HG03280 (cell line): ENCODE measurements around the gene SYT15.

Source experiments
- ATAC-seq: cut with Tn5 transposase; IDR thresholded peaks from one replicate; pipeline ENCODE4 v1.9.1; 2021; ENCODE audit warnings: mild to moderate bottlenecking, moderate library complexity; ENCODE audit not compliant: unreplicated experiment

SYT15 gene

DNA sequence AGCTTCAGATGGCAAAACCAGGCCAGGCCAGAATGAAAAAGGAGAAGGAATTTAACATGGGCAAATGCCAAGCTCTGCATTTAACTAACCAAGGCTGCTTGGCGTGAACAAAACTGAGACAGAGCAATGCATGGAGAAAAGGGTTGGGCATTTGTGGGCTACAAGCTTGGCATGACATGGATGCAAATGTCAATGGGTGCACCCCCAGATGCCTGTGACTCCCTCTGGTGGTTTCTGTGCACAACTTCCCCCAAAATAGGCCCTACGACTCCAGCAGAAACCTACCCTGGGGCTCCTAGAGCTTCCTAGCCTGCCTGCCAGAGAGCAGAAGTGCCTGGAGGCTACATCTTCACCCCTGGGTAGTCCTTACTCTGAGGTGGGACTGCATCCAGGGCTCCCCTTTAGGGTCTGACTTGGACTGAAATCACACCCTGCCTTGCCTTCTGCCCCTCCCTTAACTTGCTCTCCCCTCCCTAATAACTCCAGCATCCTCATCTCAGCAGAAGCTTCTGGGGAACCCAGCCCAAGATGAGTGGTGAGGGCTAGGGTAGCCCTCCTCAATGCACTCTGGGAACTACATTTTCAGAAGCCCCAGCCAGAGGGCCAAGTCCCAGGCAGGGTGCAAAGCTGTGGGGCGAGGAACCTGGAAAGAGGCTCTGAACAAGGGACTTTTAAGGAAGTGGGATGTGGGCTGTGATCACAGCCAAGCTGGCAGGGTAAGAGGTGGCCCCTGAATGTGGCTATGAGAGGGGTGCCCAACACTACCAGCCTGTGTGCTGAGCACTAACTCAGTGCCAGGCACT is 33.7 kb upstream of the SYT15 start:
- ATAC-seq: no peak

DNA sequence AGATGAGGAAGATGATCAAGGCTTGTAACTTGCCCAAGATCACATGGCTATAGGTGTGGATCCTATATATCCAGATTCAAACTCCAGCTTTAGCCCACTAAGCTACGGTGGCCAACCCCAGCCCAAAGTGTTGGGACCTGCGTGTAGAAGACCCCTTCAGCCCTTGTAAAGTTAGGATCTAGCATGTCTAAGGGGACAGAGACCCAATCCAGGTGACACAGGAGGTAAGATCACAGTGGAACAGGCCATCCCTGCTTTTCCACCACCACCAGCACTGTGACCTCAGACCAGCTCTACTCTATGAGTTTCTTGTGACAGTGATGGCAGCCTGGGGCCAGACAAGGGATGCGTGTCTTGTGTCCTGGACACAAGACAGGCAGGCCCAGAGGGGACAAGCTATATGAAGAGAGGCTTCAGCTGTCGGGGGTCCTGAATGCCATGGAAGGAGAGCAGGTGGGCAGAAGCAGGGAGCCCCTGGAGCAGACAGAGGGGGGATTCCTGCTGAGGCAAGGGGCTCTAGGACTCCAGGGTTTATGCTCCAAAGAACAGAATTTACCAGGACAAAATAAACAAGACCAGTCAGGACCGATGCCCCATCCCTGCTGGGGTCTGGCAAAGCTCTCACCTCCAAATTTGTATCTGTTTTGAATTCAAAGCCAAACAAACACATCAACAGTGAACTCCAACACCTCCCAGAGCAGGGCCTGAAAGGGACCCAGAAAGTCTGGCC is 32.9 kb upstream of the SYT15 start:
- no peak for ATAC-seq

DNA sequence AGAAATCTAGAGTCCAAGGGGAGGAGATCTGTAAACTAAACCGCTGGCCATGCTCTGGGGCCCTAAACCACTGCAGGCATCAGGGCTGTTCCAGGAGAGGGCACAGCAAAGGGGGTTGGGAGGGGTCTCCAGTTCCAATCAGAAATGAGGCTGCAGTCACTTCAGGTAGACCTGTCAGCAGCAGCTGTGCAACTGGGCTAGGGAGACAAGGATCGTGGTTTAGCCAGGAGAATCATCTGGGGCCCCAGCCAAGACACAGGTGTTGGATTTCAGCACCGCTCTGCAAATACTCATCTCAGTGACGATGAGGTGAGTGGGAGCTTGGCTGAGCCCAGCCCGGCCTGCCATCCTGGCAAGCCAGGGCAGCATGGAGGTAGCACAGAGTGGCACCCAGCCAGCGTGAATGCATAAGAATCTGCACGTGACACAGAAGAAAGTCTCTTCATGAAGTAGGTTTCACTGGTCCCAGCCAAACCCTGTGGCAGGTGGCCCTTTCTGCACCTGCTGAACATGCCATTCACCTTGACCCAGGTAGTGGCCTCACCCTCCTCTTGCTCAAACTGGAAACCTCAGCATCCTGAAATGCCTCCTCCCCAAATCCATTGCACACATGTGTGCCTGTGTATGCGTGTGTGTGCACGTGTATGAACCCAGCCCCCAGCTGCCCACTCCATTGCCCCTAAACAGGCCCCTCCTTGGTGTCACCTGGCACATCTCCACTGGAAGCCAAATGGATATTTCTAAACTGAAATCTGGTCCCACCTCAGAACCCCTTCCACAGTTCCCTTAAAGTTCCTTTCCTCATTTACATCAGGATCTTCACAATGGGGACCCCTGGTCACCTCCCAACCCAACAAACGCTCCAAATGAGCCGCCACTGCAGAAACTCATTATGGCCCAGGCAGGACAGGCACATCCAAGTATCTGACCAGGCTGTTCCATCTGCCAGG is 32.1 kb upstream of the SYT15 start:
- ATAC-seq: no peak

DNA sequence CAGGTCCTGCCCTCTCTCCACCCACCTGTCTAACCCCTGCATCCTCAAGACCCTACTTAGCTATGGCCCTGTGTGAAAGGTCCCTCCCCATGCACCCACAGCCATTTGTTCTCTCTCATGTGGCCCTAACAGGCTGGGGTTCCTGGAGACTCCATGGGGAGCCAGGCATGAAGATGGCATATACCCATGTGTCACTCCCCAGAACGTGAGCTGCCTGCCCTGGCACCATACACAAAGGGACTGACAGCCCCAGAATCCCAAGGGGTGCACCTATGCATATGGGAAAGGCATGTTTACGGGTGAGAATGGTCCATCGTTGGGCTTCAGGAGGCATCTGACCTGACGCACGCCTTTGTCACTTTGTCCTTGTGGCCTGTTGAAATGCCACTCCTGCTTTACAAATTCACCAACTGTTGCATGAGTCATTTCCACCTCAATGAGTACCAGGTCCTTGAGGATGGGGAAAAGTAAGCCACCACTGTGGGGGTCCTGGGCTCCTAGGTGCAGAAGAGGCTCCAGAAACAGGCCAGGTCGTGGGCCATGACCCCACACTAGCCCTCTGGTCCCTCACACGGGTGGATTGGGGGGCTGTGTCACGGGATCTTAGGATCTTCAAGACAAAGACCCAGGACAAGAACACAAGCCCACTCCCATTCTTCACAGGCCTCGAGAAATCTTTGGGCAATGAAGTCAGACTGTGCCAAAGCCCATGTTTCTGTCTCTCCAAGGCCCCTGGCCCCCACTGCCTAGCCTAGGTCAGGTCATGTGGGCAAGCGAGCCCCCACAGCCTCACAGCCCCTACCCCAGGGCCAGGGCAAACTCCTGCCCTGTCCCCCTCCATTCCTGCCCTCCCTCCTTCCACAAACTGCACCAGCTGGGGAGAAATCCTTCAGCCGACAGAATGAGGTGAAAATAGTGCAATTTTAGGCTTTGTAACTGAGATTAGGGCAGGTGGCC is 31.1 kb upstream of the SYT15 start:
- no peak for ATAC-seq

DNA sequence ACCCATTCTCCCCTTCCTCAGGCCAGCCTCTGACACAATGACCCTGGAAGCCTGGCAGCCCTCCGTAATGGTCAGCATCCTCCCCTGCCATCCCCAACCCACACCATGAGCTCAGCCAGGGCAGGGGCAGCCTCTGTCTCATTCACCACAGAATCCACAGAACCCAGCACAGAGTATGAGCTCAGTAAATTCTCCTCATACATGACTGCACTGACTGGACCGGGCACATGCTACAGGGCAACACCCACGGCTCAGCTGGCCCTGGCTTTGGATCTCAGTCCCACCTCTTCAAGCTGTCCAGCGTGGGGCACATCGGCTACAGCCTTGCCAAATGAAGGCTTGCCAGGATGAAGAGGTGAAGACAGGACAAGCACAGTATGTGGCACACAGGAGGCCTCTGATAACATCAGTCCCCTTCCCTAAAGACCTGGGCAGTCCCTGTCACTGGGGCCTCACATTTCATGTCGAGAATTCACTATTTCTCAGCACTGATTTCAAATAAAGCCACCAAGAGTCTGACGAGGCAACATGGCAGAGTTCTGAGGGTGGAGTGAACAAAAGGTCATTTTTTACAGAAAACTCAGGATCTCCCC is 30.3 kb upstream of the SYT15 start:
- ATAC-seq: no peak

DNA sequence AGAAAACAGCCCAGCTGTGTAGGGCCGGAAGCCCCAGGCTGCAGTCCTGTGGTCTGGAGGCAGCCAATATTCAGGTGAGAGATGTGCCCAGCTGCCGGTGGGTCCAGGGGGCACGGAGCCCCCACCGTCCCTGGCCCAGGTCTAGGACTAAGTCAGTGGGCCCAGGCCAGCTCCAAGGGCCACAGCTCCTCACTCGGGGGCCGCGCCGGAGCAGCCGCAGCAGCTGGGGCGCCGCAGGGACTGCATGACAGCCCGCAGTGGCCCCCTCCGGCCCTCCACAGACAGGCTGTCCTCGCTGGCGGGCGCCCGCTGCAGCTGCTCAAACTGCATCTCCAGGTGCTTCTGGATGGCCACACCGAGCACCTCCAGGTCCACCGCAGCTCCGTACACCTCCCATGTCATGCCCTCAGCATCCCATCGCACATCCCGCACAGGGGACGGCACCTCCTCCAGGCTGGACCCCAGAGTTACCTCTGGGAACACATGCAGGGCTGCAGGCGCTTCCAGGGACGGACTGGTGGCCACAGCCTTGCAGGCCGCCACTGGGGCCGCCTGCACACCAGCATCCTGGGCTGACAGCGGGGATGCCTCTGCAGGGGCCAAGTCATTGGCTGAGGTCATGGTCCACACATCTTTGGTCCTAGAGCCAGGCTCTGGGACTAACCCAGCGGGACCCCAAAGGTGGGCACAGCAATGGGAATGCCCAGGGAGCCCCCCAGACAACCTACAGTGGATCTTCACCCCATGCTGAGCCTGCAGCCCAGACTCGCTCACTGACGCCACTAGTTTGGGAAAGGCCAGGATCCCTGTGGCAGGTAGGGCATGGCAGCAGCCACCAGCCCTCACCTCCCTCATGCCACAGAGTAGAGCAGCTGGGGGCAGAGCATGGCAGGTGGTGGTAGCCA is 29.5 kb upstream of the SYT15 start:
- no peak for ATAC-seq

DNA sequence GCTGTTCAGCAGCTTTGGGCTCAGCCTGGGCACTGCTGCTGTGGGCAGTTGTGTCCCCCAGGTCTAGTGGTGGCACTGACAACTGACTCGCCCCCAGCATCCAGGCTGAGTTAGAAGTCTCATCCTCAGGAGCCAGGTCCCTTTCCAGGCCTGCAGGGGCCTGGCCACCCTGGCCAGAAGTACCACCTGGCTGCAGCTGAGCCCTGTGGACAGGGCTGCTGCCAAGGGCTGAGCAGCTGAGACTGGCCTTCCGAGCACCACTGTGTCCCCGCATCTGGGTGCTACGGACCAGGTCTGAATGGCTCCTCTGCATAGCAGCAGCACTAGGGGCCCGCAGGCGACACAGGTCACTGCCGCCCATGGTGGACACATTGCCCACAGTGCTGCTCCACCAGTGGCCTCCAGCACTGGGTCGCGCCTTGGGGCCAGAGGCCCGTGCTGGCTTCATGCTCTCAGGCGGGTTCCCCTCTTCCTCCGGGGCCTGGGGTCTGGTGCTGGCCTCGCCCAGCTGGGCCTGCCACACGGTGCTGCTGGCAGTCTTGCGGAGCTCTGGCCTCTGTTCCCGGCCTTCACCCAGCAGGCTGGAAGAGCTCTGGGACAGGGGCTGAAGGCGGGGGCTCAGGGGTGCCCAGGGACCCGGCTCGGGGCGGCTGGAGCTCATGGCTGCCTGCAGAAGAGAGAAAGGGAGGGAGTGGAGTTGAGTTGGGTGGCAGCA is 28.7 kb upstream of the SYT15 start:
- no peak for ATAC-seq

DNA sequence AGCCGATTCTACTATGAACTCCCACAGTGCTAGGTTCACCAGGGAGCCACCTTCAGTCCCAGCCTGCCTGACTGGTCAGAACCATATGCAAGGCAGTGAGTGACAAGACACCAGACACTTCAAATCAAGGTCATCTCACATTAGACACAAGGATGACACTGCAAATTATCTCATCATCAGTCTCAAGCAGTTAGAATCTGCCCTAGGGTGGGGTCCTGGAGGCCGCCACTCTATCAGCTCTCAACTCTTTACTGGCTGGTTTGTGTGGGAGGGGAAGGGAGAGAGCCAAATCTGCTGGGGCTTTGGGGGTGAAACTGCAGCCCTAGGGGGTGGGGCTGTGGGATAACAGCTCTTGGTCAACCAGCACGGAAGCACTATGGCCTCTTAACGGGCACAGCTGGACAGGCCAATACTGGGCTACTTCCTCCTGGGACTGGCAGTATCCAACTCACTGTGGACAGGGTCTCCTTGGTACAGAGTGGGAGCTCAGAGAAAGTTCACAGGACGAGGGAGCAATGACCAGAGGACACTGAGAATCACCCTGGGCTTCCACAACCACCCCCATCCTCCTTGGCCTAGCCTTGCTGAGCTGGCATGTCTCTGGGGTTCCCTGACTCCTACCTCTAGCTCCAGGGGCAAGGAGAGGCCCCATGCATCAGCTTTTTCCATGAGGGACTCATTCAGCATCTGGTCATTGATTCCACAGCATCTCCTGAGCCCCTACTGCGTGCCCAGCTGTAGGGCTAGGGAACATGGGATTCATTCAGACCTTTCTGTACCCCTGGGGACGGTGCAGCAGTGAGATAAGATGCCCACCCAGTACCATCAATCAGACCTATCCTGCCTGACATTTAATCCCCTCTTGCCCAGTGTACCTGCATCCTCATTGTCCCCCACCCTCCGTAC is 27.9 kb upstream of the SYT15 start:
- ATAC-seq: no peak

DNA sequence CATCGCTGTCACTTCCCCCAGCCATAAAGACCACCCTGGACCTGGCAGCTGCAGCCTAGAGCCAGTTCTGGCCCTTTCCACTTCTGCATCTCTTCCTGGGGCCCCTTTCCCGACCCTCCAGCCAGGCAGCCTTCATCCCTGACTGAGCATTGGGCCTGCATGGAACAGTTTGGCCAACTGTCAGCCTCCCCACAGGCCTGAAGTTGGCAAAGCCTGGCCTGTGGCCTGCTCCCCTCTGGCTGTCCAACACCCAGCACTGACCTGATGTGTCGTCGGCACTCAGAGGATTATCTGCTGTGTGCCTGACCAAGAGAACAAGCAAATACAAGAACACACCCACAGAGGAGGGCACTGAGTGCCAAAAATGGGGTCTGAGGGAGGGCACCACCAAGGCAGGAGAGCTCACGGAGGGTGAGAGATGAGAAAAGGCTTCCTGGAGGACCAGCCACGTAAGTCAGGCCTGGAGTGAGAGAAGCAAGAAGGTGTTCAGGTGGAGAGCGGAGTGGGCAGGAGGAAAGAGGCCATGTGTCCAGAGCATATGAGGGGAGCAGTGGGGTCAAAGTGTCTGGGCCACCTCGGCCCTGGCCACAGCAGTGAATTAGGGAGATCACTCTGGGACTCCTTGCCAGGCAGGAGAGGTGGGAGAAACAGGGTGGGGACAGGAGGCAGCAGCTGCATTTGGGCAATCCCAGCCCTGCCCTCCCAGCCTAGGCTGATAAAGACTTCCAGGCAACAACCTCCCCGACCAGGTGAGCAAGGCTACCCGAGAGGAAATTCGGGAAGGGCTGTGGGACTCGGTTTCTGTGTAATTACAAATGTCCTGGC is 27.0 kb upstream of the SYT15 start:
- ATAC-seq: no peak

DNA sequence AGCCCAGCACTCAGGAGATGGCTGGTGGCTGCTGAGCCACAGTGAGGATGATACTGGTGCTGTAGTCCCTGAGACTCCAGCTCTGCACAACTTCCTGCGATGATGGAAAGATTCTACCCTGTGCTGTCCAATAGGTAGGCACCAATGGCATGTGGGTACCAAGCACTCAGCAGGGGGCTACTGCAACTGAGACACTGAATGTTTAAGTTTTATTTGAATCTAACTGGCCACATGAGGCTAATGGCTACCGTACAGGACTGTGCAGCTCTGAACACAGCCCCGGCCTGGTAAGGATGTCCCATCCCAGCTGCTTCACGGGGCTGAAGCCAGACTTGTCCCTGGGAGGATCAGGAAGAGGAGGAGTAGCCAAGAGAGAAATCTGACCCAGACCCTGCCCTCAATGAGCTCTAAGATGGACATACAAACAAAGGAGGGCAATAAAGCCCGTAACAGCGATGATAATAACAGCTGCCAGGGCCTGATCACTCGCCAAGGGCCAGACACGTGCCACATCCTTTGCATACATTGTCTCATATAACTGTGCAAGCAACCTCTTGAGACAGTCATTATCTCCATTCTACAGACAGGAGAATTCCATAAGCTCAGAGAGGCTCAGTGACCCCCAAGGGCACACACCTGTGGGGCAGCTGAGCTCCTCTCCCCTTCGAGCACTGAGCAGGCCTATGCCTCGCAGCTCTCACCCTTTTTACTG is 26.2 kb upstream of the SYT15 start:
- ATAC-seq: no peak

DNA sequence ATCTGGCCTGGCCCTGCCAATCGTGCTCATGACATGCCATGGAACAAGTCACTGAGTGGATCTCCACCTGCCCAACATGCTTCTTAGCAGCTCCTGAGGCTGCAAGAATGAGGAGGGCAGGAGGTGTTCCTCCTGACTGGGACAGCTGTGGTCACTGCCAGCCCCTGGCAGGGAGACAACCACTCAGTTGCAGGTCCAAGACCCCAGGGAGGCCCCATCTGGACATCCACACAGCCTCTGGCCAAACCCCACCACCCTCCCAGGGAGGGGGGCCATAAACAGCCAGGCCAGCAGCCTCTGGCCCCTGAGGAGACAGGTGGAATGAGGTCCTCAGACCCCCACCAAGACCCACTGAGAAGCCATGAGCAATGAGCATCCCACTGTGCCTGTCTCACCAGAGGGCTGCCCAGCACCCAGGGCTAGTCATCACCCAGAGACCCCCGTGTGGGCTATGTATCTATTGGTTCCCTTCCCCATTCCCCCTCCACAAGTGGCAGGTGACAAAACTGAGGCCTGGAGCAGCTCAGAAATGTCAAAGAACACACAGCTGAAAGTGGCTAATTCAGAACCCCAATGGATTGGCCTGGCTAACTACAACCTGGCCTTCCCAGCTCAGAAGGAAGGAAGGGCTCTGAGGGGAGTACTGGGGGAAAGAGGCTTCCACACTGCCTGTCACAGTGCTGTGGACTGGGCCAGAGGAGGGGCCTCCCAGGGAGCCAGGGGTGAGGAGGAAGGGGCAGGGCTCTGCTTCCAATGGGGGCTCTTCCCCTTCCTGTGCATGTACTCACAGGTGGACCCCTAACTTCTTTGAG is 25.5 kb upstream of the SYT15 start:
- ATAC-seq: no peak

DNA sequence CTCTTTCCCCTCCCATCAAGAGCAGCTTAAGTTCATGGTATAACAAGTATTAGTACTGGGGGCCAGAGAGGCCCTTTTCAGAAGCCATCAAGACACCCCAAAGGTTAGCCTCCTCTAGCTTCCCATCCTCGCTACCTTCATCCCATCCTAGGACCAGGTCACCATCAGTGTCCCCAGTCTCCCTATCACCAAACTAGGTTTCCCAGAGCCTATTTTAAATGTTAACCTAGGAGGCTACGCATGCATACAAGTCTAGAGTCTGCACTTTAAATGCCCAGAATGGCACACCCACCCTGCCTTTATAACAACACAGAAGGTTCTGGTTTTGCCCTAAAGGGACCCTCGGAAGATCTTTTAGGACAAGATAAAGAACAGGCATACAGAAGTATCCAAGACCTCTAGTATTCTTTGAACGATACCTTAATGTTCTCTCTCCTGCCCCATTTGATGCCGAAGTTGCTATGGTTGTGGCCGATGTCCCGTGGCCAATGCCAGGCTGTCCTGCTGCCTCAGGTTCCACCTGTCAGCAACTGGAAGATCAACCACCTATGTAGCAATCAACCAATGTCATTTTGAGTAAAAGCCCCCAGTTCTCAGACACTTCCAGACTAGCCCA is 24.7 kb upstream of the SYT15 start:
- no peak for ATAC-seq

DNA sequence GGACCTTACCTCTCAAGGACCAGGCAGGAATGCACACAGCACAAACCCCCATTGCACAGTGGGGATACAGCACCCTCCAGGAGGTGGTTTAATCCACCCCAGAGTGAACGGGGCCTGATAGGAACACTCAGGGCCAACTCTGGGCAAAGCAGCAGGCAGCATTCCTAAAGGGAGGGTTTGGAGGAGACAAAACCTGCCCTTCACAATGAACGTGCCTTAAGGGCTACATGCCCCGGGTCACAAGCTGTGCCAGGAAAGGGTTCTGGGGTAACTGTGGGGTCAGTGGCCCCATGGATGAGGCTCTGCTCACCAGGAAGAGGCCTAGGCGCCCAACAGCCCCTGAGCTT is 23.6 kb upstream of the SYT15 start:
- ATAC-seq: no peak

DNA sequence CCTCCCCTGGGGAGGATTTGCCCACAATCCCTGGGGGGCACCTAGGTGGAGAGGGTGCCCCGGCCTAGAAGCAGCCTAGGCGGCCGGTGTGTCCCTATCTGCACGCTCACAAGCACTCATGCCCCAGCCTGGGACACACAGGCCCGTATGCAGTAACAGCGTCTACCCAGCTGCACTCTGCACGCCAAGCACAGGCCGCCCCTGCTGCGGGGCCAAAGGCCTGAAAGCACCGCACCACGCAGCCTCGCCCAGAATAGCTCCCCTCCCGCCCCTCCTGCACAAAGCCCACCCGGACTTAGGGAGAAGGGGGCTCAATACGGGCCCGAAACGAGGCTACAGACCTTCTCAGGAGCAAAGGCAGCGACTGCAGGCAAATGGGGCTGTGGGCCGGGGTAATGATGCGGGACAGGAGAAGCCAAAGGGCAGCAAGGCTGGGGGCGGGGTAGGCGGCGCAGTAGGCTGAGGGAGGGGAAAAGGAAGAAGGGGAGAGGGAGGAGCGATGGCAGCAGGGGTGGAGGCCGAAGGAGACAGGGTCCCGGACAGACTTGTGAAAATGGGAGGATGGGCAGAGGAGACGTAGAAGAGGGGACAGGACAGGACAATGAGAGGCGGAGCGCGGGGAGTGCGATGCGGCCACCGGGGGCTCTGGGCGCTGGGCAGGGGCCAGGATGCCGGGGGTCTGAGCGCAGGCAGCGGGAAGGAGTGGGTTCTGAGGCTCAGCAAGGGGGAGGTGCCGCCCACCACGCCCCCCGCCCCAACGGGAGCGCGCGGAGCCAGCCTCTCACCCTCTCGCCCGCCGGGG is 23.0 kb upstream of the SYT15 start:
- no peak for ATAC-seq
